T-helper 2 cell treated with Interferon-gamma antibody and Interleukin-4, amounts not matched to agents 5 μg/mL and 100 μg/mL, for 36 hours (primary cell): Measurements from ENCODE around the gene EPHA6.
"Not testable (repeated sequence)": the region's sequence is repeated elsewhere in the genome, so short reads cannot be mapped to it uniquely, and the experiment has no call there.

ENCODE experiments used
- DNase-seq: peaks from one replicate; pipeline ENCODE4 v3.0.0; 2021; ENCODE audit warnings: low spot score
- H3K27ac Mint-ChIP-seq: one replicate; pipeline ENCODE4 v1.8.0; 2021; ENCODE audit warnings: mild to moderate bottlenecking, mixed read lengths
- H3K27me3 Mint-ChIP-seq: one replicate; pipeline ENCODE4 v1.8.0; 2021; ENCODE audit warnings: low read depth, mixed read lengths
- H3K36me3 Mint-ChIP-seq: one replicate; pipeline ENCODE4 v1.8.0; 2021; ENCODE audit warnings: low read depth, mixed read lengths
- H3K4me1 Mint-ChIP-seq: one replicate; pipeline ENCODE4 v1.8.0; 2021; ENCODE audit warnings: low read depth, mixed read lengths
- H3K4me3 Mint-ChIP-seq: one replicate; pipeline ENCODE4 v1.8.0; 2022; ENCODE audit warnings: mild to moderate bottlenecking, moderate library complexity, mixed read lengths
- H3K9me3 Mint-ChIP-seq: one replicate; pipeline ENCODE4 v1.8.0; 2021; ENCODE audit warnings: mixed read lengths

EPHA6 gene

DNA sequence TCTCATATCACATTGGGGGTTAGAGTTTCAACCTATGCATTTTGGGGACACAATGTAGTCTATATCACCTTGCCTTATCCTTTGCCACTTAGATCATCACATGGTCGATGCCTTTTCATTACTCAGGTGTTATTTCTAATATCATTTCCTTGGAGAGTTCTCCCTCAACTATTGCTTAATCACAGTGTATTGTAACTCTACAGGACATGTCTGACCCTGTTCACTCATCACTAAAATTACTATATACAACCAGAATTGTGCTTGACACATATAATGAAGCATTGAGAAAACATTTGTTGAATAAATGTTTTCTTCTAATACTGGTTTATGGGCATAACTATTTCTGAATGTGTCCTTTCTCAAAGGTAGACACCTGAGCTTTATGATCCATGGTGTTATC, 207.4 kb downstream of the EPHA6 start:
- H3K27me3 Mint-ChIP-seq, result no peaks in the 10 kb centered on the region
- H3K4me1 Mint-ChIP-seq, result no peaks in the 10 kb centered on the region
- H3K9me3 Mint-ChIP-seq, result peaks cover 26% of the 10 kb centered on the region
- DNase-seq, result no peak
- H3K27ac Mint-ChIP-seq, result no peak overlapping the region
- no peaks in the 10 kb centered on the region for H3K36me3 Mint-ChIP-seq
- no peak overlapping the region for H3K4me3 Mint-ChIP-seq

DNA sequence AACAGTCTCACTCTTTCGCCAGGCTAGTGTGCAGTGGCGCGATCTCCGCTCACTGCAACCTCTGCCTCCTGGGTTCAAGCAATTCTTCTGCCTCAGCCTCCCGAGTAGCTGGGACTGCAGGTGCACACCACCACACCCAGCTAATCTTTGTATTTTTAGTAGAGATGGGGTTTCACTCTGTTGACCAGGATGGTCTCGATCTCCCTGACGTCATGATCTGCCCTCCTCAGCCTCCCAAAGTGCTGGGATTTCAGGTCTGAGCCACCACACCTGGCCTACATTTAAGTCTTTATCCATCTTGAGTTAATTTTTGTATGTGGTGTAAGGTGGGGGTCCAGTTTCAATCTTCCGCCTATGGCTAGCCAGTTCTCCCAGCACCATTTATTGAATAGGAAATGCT, 211.2 kb downstream of the EPHA6 start:
- not testable (repeated sequence) for H3K36me3 Mint-ChIP-seq, H3K4me3 Mint-ChIP-seq, H3K27me3 Mint-ChIP-seq, DNase-seq, H3K4me1 Mint-ChIP-seq, H3K27ac Mint-ChIP-seq
- H3K9me3 Mint-ChIP-seq, result peaks cover 12% of the 10 kb centered on the region

DNA sequence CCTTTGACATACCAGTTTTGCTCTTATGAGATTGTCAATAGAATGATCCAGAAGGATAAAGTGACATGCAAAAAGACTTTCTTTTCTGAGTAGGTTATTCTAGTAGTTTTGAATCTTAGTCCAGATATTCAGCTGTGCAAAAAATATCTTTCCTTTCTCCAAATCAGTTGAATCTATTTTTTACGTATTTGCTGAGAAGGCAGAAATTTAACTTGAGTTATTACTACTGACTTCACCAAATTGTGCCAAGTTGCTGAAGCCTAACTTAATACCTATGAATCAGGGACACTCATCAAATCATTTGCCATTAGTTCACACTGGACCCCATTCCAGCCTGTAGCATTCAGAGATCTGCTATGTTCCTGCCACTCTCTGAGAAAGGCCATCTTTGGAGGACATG, 215.6 kb downstream of the EPHA6 start:
- H3K9me3 Mint-ChIP-seq, result peaks cover 7% of the 10 kb centered on the region
- DNase-seq, result no peak
- H3K27ac Mint-ChIP-seq, result no peak overlapping the region
- no peaks in the 10 kb centered on the region for H3K36me3 Mint-ChIP-seq
- no peak overlapping the region for H3K4me3 Mint-ChIP-seq
- H3K4me1 Mint-ChIP-seq, result no peaks in the 10 kb centered on the region
- no peaks in the 10 kb centered on the region for H3K27me3 Mint-ChIP-seq

DNA sequence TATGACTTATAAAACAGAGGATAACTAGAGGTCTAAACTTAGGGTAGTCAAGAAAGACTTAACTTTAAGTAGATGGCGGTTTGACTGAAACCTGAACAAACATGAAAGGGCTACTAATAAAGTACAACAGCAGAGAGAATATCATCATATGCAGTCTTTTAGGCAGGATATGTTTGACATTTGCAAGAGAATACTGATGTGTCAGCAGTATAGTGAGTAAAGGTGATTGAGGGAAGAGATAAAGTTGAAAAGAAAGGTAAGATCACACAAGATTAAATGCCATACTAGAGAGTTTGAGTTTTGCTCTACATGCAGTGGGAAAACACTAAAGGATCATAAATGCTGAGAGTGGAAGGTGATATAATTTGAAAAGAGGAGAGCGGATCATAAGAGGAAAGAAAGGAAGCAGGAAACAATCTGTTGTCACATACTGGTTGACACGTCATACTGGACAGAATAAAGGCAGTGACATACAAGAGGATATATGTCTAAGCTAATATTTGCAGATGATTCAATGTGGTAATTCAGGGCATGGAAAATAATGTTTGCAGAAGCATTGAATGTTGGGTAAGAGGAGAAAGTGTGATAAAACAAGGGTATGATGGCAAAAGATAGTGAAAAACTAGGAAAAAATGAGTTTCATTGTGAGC, 223.0 kb downstream of the EPHA6 start:
- H3K27me3 Mint-ChIP-seq, result no peaks in the 10 kb centered on the region
- H3K4me1 Mint-ChIP-seq, result no peaks in the 10 kb centered on the region
- H3K36me3 Mint-ChIP-seq, result no peaks in the 10 kb centered on the region
- H3K9me3 Mint-ChIP-seq, result no peaks in the 10 kb centered on the region
- DNase-seq, result no peak
- H3K4me3 Mint-ChIP-seq, result no peak overlapping the region
- no peak overlapping the region for H3K27ac Mint-ChIP-seq

DNA sequence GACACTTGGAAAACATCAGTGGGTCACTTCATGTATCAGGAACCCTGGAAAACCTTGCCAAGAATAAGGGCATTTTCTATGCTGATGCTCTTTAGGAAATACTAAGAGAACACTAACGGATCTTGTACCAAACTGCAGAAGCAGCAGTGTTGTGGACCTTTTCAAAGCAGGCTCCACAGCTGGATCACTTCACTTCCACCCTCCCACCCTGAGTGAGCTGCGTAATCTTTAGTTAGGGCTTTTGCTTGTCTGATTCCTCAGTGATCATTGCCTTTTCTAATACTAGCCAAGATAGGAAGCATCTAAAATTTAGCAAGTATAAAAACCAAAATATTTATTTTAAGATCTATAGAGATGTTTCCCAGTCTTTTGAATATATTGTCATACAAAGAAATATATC, 229.0 kb downstream of the EPHA6 start:
- Mint-ChIP-seq H3K9me3 (no peaks in the 10 kb centered on the region), H3K4me3 (no peak overlapping the region), H3K4me1 (no peaks in the 10 kb centered on the region), H3K27me3 (no peaks in the 10 kb centered on the region), H3K27ac (no peak overlapping the region), H3K36me3 (no peaks in the 10 kb centered on the region)
- DNase-seq, result no peak

DNA sequence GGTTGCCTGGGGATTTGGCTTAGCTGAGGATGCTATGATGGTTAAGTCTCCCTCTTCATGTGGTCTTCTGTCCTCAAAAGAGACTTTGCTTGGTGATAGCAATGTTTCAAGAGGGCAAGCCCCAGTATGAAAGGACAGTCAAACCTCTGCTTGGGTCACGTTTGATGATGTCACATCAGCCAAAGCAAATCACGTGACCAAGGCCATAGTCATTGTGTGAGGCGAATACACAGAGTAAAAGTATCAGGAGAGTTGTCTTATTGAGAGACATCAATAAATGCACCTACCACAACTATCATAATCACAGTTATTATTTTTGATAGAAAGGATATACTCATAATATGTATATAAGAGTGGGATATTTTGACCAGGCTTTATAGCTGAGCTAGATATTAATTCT, 243.0 kb downstream of the EPHA6 start:
- Mint-ChIP-seq H3K4me1 (no peaks in the 10 kb centered on the region), H3K36me3 (no peaks in the 10 kb centered on the region), H3K27me3 (no peaks in the 10 kb centered on the region), H3K9me3 (peaks cover 8% of the 10 kb centered on the region), H3K4me3 (no peak overlapping the region), H3K27ac (no peak overlapping the region)
- no peak for DNase-seq

DNA sequence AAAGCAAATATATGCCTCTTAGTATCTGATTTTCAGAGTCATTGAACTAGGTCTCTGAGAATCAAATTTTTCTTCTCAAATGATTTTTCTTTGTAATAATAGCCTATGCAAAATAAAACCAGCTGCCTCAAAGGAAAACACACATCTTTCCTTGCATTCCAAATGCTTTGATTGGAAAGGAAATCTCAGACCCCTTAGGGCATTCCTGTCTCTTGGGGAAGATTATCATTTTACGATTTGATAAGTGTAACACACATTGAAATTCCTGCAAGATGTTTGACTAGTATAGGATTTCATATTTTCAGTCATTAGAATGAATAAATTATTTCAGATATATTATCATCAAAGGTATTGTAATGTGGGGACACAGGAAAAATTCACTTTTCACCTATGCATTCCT, 244.8 kb downstream of the EPHA6 start:
- H3K27me3 Mint-ChIP-seq, result no peaks in the 10 kb centered on the region
- H3K4me3 Mint-ChIP-seq, result no peak overlapping the region
- peaks cover 11% of the 10 kb centered on the region for H3K9me3 Mint-ChIP-seq
- H3K4me1 Mint-ChIP-seq, result no peaks in the 10 kb centered on the region
- no peak overlapping the region for H3K27ac Mint-ChIP-seq
- DNase-seq, result no peak
- no peaks in the 10 kb centered on the region for H3K36me3 Mint-ChIP-seq

DNA sequence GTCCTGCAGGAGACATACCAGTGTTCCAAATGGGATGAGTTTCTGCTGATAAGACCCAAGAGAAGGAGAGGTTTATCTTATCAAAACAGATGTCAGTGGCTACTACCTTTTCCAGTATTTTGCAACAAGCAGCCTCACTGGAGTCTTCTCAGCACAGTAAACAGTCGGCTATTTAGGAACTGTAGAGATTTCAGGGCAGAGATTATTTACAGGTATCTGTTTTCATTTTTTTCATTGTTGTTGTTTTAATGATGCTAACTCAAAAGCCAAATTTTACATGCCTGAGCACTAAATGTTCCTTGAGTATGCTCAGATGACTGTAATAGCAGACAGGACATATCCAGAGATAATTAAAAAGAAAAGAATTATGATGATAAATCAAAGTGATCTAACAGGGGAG, 252.1 kb downstream of the EPHA6 start:
- Mint-ChIP-seq H3K27me3 (no peaks in the 10 kb centered on the region), H3K36me3 (no peaks in the 10 kb centered on the region), H3K4me1 (no peaks in the 10 kb centered on the region), H3K4me3 (no peak overlapping the region), H3K27ac (no peak overlapping the region), H3K9me3 (peaks cover 3% of the 10 kb centered on the region)
- DNase-seq, result no peak

DNA sequence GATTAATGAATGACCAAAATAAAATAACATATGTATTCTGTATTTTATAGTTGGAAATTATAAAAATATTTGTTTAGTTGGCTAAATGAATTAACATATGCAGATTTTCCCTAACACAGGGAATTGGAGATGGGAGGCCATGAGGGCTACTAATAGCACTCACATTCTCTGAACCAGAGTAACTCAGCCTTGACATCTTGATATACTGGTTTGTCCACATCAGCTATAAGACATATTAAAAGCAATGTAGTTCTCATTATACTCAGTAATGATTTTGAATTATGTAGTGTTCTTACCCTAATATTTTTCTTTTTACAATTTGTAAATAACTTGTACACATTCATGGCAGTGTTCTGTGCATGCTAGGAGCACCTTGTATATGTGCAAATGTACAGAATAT, 255.9 kb downstream of the EPHA6 start:
- no peaks in the 10 kb centered on the region for H3K9me3 Mint-ChIP-seq
- H3K4me1 Mint-ChIP-seq, result no peaks in the 10 kb centered on the region
- H3K4me3 Mint-ChIP-seq, result no peak overlapping the region
- H3K36me3 Mint-ChIP-seq, result no peaks in the 10 kb centered on the region
- no peaks in the 10 kb centered on the region for H3K27me3 Mint-ChIP-seq
- no peak for DNase-seq
- no peak overlapping the region for H3K27ac Mint-ChIP-seq

DNA sequence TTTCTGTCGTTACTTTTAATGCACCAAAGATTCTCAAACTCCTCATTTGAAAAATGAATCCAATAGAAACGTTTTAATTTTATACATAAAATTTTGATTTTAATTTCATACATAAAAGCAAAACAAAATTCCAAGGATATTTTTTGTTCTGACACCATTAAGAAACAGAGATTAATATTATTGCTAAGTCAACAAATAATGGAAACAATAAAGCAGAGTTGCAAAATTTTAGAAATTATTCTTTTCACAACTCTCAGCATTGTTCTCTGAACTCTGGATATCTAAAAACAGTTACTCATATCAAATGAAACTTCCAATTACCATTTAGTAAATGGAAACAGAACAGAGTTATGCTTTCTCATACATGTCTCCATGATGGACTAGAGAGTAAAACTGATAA, 260.2 kb downstream of the EPHA6 start:
- peaks cover 15% of the 10 kb centered on the region for H3K9me3 Mint-ChIP-seq
- H3K4me3 Mint-ChIP-seq, result no peak overlapping the region
- DNase-seq, result no peak
- H3K4me1 Mint-ChIP-seq, result no peaks in the 10 kb centered on the region
- H3K27me3 Mint-ChIP-seq, result no peaks in the 10 kb centered on the region
- no peaks in the 10 kb centered on the region for H3K36me3 Mint-ChIP-seq
- H3K27ac Mint-ChIP-seq, result no peak overlapping the region

DNA sequence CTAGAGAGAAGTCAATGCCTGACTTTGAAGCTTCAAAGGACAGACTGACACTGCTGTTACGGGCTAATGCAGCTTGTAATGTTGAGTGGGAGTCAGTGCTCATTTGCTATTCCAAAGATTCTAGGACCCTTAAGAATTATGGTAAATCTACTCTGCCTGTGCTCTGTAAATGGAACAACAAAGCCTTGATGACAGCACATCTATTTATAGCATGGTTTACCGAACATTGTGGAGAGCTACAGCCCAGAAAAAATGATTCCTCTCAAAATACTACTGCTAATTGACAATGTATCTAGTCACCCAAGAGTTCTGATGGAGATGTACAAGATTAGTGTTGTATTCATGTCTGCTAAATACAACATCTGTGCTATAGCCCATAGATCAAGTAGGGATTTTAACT, 262.3 kb downstream of the EPHA6 start:
- Mint-ChIP-seq H3K4me3 (no peak overlapping the region), H3K27me3 (no peaks in the 10 kb centered on the region), H3K9me3 (peaks cover 15% of the 10 kb centered on the region), H3K4me1 (no peaks in the 10 kb centered on the region), H3K27ac (no peak overlapping the region), H3K36me3 (no peaks in the 10 kb centered on the region)
- no peak for DNase-seq

DNA sequence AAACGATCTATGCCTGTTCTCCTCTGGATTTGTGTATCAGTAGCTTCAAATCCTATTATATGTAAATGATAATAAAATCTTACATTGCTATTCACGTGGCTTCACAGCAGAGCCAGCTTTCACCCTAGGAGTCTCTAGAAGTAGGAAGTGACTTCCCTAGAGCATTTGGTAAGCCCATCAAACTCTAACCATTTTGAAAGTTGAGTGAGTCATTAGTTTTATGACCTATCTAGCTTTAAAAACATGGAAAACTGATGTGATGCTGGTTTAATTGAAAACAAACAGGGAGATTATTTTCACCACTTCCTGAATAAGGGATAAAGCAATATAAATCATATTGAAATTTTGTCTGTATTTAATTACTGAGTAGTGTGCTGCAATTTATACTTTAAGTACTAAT, 275.2 kb downstream of the EPHA6 start:
- Mint-ChIP-seq H3K4me3 (no peak overlapping the region), H3K4me1 (no peaks in the 10 kb centered on the region), H3K9me3 (peaks cover 4% of the 10 kb centered on the region), H3K27ac (no peak overlapping the region), H3K36me3 (no peaks in the 10 kb centered on the region), H3K27me3 (no peaks in the 10 kb centered on the region)
- no peak for DNase-seq

DNA sequence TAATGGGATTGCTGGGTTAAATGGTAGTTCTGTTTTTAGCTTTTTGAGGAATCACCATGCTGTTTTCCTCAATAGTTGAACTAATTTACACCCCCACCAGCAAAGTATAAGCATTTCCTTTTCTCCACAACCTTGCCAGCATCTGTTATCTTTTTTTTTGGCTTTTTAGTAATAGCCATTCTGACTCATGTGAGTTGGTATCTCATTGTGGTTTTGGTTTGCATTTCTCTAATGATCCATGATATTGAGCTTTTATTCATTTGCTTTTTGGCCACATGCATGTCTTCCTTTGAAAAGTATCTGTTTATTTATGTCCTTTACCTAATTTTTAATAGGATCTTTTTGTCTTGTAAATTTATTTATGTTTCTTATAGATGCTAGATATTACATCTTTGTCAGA, 288.2 kb downstream of the EPHA6 start:
- H3K27ac Mint-ChIP-seq, result no peak overlapping the region
- DNase-seq, result no peak
- H3K36me3 Mint-ChIP-seq, result no peaks in the 10 kb centered on the region
- no peaks in the 10 kb centered on the region for H3K4me1 Mint-ChIP-seq
- H3K9me3 Mint-ChIP-seq, result no peaks in the 10 kb centered on the region
- H3K27me3 Mint-ChIP-seq, result no peaks in the 10 kb centered on the region
- no peak overlapping the region for H3K4me3 Mint-ChIP-seq

DNA sequence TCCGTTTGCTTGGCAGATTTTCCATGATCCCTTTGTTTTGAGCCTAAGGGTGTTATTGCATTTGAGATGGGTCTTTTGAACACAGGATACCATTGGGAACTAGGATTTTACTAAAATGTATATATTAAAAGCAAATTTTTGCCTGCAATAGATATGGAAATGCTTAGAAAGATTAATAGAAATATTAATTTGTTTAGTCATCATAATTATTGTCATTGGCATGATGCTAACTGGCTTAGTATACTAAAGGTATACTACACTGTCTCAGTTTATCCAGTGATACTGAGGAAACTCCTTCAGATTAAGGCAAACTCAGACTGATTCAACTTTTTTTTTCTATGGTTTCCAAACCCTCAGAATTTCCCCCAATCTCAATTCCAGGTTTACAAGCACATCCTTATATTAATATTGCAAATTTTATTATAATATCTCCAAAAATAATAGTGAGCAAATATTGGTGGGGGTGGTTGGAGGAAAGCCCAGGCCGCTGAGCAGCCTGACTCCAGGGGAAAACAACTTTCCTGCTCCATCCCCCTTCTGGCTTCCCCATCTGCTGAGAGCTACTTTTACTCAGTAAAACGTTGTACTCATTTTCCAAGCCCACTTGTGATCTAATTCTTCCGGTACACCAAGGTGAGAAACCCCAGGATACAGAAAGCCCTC, 291.7 kb downstream of the EPHA6 start:
- Mint-ChIP-seq H3K27ac (no peak overlapping the region), H3K27me3 (no peaks in the 10 kb centered on the region), H3K9me3 (no peaks in the 10 kb centered on the region), H3K4me1 (no peaks in the 10 kb centered on the region), H3K36me3 (no peaks in the 10 kb centered on the region), H3K4me3 (no peak overlapping the region)
- DNase-seq, result no peak

DNA sequence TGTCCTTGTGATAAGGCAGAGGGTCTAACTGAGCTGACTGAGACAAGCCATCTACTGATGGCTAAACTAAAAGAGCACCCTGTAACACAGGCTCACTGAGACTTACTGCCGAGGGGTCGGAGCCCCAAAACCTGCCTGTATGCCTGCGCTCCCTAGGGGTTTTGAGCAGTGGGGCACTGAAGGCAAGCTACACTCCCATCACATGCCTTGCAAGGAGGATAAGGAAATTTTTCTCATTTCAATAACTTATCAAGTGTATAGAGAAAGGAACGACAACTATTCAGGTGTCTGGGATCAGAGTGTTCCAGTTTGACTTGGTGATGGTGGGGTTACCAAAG, 292.2 kb downstream of the EPHA6 start:
- H3K27me3 Mint-ChIP-seq, result no peaks in the 10 kb centered on the region
- H3K9me3 Mint-ChIP-seq, result no peaks in the 10 kb centered on the region
- no peaks in the 10 kb centered on the region for H3K4me1 Mint-ChIP-seq
- no peak for DNase-seq
- H3K4me3 Mint-ChIP-seq, result no peak overlapping the region
- no peaks in the 10 kb centered on the region for H3K36me3 Mint-ChIP-seq
- H3K27ac Mint-ChIP-seq, result no peak overlapping the region
